Activated CD4-positive, alpha-beta memory T cell treated with anti-CD3 and anti-CD28 coated beads for 36 hours (primary cell): ENCODE measurements around the gene LMO7. TPM values are rescaled to one million over a fixed set of nuclear protein-coding genes. Genes with fewer than 3 reads are reported as not detected.

Experiments
- CTCF ChIA-PET: fragments of 350-600 bp; sonication (Branson Sonifier 250); formaldehyde crosslinking; loops from one replicate; lab custom pipeline; 2021; ENCODE audit warnings: antibody characterized with exemption, inconsistent platforms; lab: Charles Lee
- POLR2A ChIA-PET: fragments of 350-600 bp; sonication (Branson Sonifier 250); formaldehyde crosslinking; loops from one replicate; lab custom pipeline; 2021; ENCODE audit warnings: antibody characterized with exemption; lab: Charles Lee
- DNase-seq: peaks from one replicate; pipeline ENCODE4 v3.0.0-alpha.2; 2020
- H3K27ac Mint-ChIP-seq: one replicate; pipeline ENCODE4 v1.8.0; 2021; ENCODE audit warnings: mixed read lengths
- H3K27me3 Mint-ChIP-seq: one replicate; pipeline ENCODE4 v1.8.0; 2021; ENCODE audit warnings: mixed read lengths
- H3K36me3 Mint-ChIP-seq: one replicate; pipeline ENCODE4 v1.8.0; 2021; ENCODE audit warnings: mixed read lengths
- H3K4me1 Mint-ChIP-seq: one replicate; pipeline ENCODE4 v1.8.0; 2021; ENCODE audit warnings: low read depth, mixed read lengths
- H3K4me3 Mint-ChIP-seq: one replicate; pipeline ENCODE4 v1.8.0; 2021; ENCODE audit warnings: mild to moderate bottlenecking, mixed read lengths
- H3K9me3 Mint-ChIP-seq: one replicate; pipeline ENCODE4 v1.8.0; 2021; ENCODE audit warnings: mixed read lengths
- intact Hi-C: fragments of 100-400 bp; cut with micrococcal nuclease; formaldehyde crosslinking; loops from one replicate; pipeline ENCODE4 v1.15.1; 2023
- total RNA-seq, 2 experiments: library from RNA; stranded (reverse); gene quantifications; one replicate each; pipeline ENCODE4 v1.2.3, GENCODE V29; 2021

Gene LMO7
- total RNA-seq, 2 experiments from 2014 or later, result 7.8 to 8.7 TPM

DNA sequence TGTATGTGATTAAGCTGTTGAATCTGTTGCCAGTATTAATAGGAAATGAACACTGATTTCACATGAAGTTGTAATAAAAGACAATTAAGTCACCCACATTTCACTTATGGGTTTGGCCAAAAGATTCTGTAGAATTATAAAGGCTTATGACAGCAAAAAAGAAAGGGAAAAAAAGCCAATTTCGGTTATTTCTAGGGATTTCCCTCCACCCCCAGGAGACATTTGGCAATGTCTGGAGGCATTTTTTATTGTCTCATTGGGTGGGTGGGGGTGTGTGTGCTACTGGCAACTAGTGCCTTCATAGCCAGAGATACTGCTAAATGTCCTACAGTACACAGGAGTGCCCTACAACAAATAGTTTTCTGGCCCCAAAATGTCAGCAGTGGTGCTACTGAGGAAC, 175.7 kb downstream of the LMO7 start:
- Mint-ChIP-seq H3K27me3 (no peaks in the 10 kb centered on the region), H3K4me3 (no peak overlapping the region), H3K27ac (no peak overlapping the region), H3K4me1 (no peaks in the 10 kb centered on the region), H3K36me3 (no peaks in the 10 kb centered on the region), H3K9me3 (no peaks in the 10 kb centered on the region)
- intact Hi-C loops, result no loop called here
- CTCF ChIA-PET, result no interaction called here
- POLR2A ChIA-PET, result no interaction called here
- DNase-seq, result no peak

DNA sequence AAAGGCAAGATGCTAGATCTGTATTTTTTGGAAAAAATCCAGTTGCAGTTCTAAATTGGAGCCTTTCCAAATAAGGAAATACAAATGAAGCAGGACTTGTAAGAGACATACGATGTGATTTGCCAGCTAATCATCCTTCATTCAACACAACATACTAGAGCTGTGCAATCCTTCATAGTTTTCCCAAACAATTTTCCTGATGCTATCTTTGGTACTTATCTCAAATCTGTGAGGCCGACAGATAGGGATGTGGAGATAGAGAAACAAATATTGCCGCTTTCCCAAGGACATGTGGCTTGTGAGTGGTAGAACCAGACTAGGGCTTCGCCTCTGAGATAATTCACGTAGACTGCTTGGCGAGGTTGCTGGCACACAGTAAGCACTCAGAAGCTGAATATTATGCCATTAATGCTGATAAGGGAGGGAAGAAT, 176.6 kb downstream of the LMO7 start:
- Mint-ChIP-seq H3K36me3 (no peaks in the 10 kb centered on the region), H3K27ac (no peak overlapping the region)
- POLR2A ChIA-PET, result no interaction called here

DNA sequence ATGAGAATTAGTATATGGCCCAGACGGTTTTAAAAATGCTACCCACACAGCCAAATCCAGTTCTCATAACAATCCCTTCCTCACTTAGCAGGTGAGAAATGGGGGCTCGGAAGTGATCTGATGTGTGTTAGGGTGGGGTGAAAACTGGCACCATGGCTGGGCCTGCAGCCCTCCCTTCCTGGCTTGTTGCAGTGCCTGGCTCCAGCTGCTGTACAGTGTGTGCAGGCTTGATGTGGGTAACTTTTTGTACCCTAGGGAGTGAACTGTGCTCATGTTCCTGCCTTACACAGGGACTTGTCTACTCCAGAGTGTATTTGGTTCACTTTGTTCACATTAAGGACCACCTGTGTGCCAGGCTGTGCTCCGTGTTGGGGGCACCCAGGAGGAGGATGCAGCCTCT, 177.2 kb downstream of the LMO7 start:
- POLR2A ChIA-PET, result no interaction called here

More for the DNA sequence above, 176.6 kb downstream of the LMO7 start:
- H3K9me3 Mint-ChIP-seq, result no peaks in the 10 kb centered on the region
- H3K4me3 Mint-ChIP-seq, result no peak overlapping the region
- H3K27me3 Mint-ChIP-seq, result no peaks in the 10 kb centered on the region
- CTCF ChIA-PET, result no interaction called here
- no peak for DNase-seq
- H3K4me1 Mint-ChIP-seq, result no peaks in the 10 kb centered on the region
- intact Hi-C loops, result no loop called here

GRCh38 chr13:75818179-75818967, 182.2 kb downstream of the LMO7 start:
- intact Hi-C loops, result no loop called here
- CTCF ChIA-PET, result no interaction called here
- H3K4me3 Mint-ChIP-seq, result no peak overlapping the region
- POLR2A ChIA-PET, result no interaction called here
- no peak for DNase-seq
- peaks cover 5% of the 10 kb centered on the region for H3K36me3 Mint-ChIP-seq
- H3K27ac Mint-ChIP-seq, result no peak overlapping the region
- no peaks in the 10 kb centered on the region for H3K27me3 Mint-ChIP-seq
- no peaks in the 10 kb centered on the region for H3K9me3 Mint-ChIP-seq
- no peaks in the 10 kb centered on the region for H3K4me1 Mint-ChIP-seq

More for the DNA sequence above, 177.2 kb downstream of the LMO7 start:
- no peak for DNase-seq
- H3K4me1 Mint-ChIP-seq, result no peaks in the 10 kb centered on the region
- CTCF ChIA-PET, result no interaction called here
- H3K36me3 Mint-ChIP-seq, result no peaks in the 10 kb centered on the region
- no peak overlapping the region for H3K4me3 Mint-ChIP-seq
- H3K9me3 Mint-ChIP-seq, result no peaks in the 10 kb centered on the region
- no peak overlapping the region for H3K27ac Mint-ChIP-seq
- intact Hi-C loops, result no loop called here
- H3K27me3 Mint-ChIP-seq, result no peaks in the 10 kb centered on the region

- no peaks in the 10 kb centered on the region for H3K4me1 Mint-ChIP-seq
- no peak for DNase-seq
- POLR2A ChIA-PET, result no interaction called here
- no peak overlapping the region for H3K4me3 Mint-ChIP-seq
- peaks cover 10% of the 10 kb centered on the region for H3K36me3 Mint-ChIP-seq
- no peaks in the 10 kb centered on the region for H3K27me3 Mint-ChIP-seq
- intact Hi-C loops, result no loop called here
- CTCF ChIA-PET, result no interaction called here
- H3K9me3 Mint-ChIP-seq, result no peaks in the 10 kb centered on the region
- H3K27ac Mint-ChIP-seq, result no peak overlapping the region
Observed at GRCh38 chr13:75818968-75819225, 182.8 kb downstream of the LMO7 start.

GRCh38 chr13:75825161-75825560, 189.0 kb downstream of the LMO7 start:
- CTCF ChIA-PET, result no interaction called here
- no peaks in the 10 kb centered on the region for H3K9me3 Mint-ChIP-seq
- POLR2A ChIA-PET, result no interaction called here
- H3K27ac Mint-ChIP-seq, result no peak overlapping the region
- H3K36me3 Mint-ChIP-seq, result peaks cover 14% of the 10 kb centered on the region
- H3K4me1 Mint-ChIP-seq, result no peaks in the 10 kb centered on the region
- H3K27me3 Mint-ChIP-seq, result no peaks in the 10 kb centered on the region
- H3K4me3 Mint-ChIP-seq, result no peak overlapping the region
- DNase-seq, result no peak
- intact Hi-C loops, result no loop called here

DNA sequence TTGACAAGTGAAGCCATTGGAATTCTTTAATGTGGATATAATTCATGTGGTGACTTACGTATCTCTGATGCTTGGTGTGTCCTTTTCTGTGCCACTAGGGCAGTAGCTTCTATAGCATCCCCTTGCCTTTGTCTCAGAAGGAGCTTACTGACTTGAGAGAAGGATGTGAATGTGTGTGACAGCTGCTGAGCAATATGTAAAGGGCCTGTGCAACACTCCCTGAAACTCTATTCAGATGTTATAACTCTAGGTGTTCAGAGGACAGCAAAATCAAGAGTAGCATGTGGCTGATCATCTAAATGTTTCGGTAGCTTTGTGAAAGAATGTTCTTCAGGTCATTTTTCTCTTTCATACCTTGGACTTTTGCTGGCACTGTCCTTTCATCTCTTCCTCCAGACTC, 189.5 kb downstream of the LMO7 start:
- intact Hi-C loops, result no loop called here
- H3K36me3 Mint-ChIP-seq, result peaks cover 14% of the 10 kb centered on the region
- ChIA-PET POLR2A (no interaction called here), CTCF (no interaction called here)
- H3K27ac Mint-ChIP-seq, result no peak overlapping the region
- no peaks in the 10 kb centered on the region for H3K27me3 Mint-ChIP-seq
- H3K4me3 Mint-ChIP-seq, result no peak overlapping the region
- DNase-seq, result no peak
- H3K4me1 Mint-ChIP-seq, result no peaks in the 10 kb centered on the region
- H3K9me3 Mint-ChIP-seq, result peaks cover under 1% of the 10 kb centered on the region

- Mint-ChIP-seq H3K4me3 (no peak overlapping the region), H3K27ac (no peak overlapping the region), H3K9me3 (peaks cover 8% of the 10 kb centered on the region), H3K36me3 (peaks cover 21% of the 10 kb centered on the region), H3K4me1 (no peaks in the 10 kb centered on the region), H3K27me3 (no peaks in the 10 kb centered on the region)
- ChIA-PET CTCF (no interaction called here), POLR2A (no interaction called here)
- intact Hi-C loops, result no loop called here
- DNase-seq, result no peak
Observed at GRCh38 chr13:75826391-75826790, 190.3 kb downstream of the LMO7 start.

- no peak for DNase-seq
- peaks cover 18% of the 10 kb centered on the region for H3K36me3 Mint-ChIP-seq
- H3K4me3 Mint-ChIP-seq, result no peak overlapping the region
- intact Hi-C loops, result no loop called here
- ChIA-PET POLR2A (no interaction called here), CTCF (no interaction called here)
- H3K4me1 Mint-ChIP-seq, result no peaks in the 10 kb centered on the region
- H3K9me3 Mint-ChIP-seq, result peaks cover 11% of the 10 kb centered on the region
- H3K27me3 Mint-ChIP-seq, result no peaks in the 10 kb centered on the region
- no peak overlapping the region for H3K27ac Mint-ChIP-seq
Observed at GRCh38 chr13:75829830-75830229, 193.7 kb downstream of the LMO7 start.

GRCh38 chr13:75830842-75831241, 194.7 kb downstream of the LMO7 start:
- CTCF ChIA-PET, result no interaction called here
- no peak overlapping the region for H3K27ac Mint-ChIP-seq

GRCh38 chr13:75831389-75831788, 195.3 kb downstream of the LMO7 start:
- intact Hi-C loops, result no loop called here

More at GRCh38 chr13:75830842-75831241, 194.7 kb downstream of the LMO7 start:
- Mint-ChIP-seq H3K27me3 (no peaks in the 10 kb centered on the region), H3K9me3 (peaks cover 11% of the 10 kb centered on the region), H3K4me3 (no peak overlapping the region), H3K4me1 (no peaks in the 10 kb centered on the region), H3K36me3 (peaks cover 18% of the 10 kb centered on the region)
- POLR2A ChIA-PET, result no interaction called here
- intact Hi-C loops, result no loop called here
- no peak for DNase-seq

GRCh38 chr13:75832812-75833211, 196.7 kb downstream of the LMO7 start:
- peaks cover 20% of the 10 kb centered on the region for H3K36me3 Mint-ChIP-seq
- intact Hi-C loops, result no loop called here
- no peaks in the 10 kb centered on the region for H3K27me3 Mint-ChIP-seq
- ChIA-PET CTCF (interaction anchor here (1.6 kb wide), 2 partner anchors 45 to 137 kb away, joined by 4 to 5 read pairs; no protein-coding TSS in a partner anchor), POLR2A (no interaction called here)
- no peaks in the 10 kb centered on the region for H3K4me1 Mint-ChIP-seq
- peaks cover 11% of the 10 kb centered on the region for H3K9me3 Mint-ChIP-seq
- no peak for DNase-seq
- no peak overlapping the region for H3K4me3 Mint-ChIP-seq
- no peak overlapping the region for H3K27ac Mint-ChIP-seq

More at GRCh38 chr13:75831389-75831788, 195.3 kb downstream of the LMO7 start:
- Mint-ChIP-seq H3K4me3 (no peak overlapping the region), H3K36me3 (peaks cover 18% of the 10 kb centered on the region), H3K27me3 (no peaks in the 10 kb centered on the region), H3K27ac (no peak overlapping the region), H3K9me3 (peaks cover 11% of the 10 kb centered on the region), H3K4me1 (no peaks in the 10 kb centered on the region)
- DNase-seq, result no peak
- ChIA-PET CTCF (no interaction called here), POLR2A (no interaction called here)

DNA sequence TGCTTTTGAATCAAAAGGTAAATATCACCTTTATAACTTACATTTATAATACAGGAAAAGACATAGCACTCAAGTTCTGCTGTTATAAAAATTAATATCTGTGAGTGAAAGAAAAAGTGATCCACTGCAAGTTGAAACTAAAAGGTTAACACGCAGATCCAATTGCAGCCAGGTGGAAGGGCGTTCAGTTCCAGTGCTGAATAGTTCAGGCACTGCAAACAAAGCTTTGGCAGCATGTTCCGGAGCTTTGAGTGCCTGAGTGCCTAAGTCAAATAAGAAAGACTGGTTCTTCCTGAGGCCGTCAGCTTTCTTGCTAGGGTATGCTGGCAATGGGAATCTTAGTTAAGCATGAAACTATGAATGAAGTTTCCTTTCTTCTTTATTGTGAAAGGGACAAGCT, 200.3 kb downstream of the LMO7 start:
- no peak overlapping the region for H3K4me3 Mint-ChIP-seq
- H3K27me3 Mint-ChIP-seq, result no peaks in the 10 kb centered on the region
- intact Hi-C loops, result no loop called here
- ChIA-PET CTCF (interaction anchor here (0.5 to 1.4 kb wide), 2 partner anchors 34 to 136 kb away, joined by 3 read pairs; no protein-coding TSS in a partner anchor), POLR2A (no interaction called here)
- peaks cover 2% of the 10 kb centered on the region for H3K9me3 Mint-ChIP-seq
- DNase-seq, result no peak
- H3K36me3 Mint-ChIP-seq, result peaks cover 12% of the 10 kb centered on the region
- no peak overlapping the region for H3K27ac Mint-ChIP-seq
- no peaks in the 10 kb centered on the region for H3K4me1 Mint-ChIP-seq
